AG04449 (cell line): ENCODE data around the gene CDH20.

Experiments used
- CTCF ChIA-PET: fragments of 350-600 bp; formaldehyde crosslinking; extraction: SDS; loops from one replicate; lab custom pipeline; 2021; ENCODE audit warnings: antibody characterized with exemption; lab: Yijun Ruan, JAX
- POLR2A ChIA-PET: fragments of 400-600, 350-600 bp; formaldehyde crosslinking; extraction: SDS; loops from one replicate; lab custom pipeline; 2020; ENCODE audit warnings: antibody characterized with exemption, inconsistent platforms; lab: Yijun Ruan, JAX
- DNase-seq: peaks from one replicate; pipeline ENCODE4 v3.0.0-alpha.2; 2010; ENCODE audit warnings: low read depth, low spot score
- H3K4me3 ChIP-seq: 2 replicates; pipeline ENCODE4 v1.5.1; 2011; ENCODE audit warnings: low read depth, mild to moderate bottlenecking, control low read depth, low read length
- TF ChIP-seq, protein P1 (sequence below): IDR thresholded peaks from one replicate; pipeline ENCODE4 v1.5.1; 2011; ENCODE audit warnings: mild to moderate bottlenecking, moderate library complexity, low read length, control low read depth, inconsistent platforms; ENCODE audit not compliant: insufficient read depth; ENCODE audit errors: missing control alignments

Gene CDH20

DNA sequence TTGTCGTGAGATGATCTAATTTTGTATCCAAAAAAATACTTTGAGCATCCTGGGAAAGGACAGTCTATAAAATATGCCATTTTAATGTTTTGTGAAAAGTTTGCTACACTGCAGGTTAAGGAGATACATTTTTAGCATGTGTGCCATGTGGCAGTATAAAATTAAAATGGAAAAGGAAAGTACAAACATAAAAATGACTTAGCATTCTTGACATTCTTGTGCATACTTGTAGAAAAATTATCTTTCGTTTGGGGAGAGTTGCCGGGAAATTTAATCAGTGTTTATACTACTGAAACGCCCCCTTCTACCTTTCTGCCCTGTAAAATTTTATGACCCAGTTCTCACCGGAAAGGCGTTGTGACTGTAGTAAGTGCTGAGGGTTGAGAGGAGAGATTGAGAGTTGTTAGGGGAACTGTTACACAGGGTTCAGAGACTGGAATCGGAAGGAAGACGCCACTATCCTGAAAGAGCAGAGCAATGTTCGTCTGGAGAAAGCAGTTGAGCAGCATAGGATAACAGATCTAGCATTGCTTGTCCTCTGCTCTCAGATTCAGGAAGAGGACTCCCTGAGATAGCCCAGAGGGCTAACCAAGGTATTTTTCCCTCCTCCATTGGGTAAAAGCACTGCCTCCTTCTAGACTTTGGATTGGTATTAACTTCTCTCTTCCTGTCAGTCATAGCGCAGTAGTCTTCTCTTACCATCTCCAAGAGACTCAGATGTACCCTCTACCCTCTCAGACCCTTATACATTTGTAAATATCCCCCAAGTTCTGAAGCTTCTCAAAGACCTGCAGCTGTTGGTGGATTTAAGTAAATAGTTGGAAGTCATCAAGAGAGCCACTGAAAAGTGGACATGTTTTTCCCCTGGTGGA is 2.7 kb downstream of the CDH20 start:
- TF ChIP-seq, protein P1, sequence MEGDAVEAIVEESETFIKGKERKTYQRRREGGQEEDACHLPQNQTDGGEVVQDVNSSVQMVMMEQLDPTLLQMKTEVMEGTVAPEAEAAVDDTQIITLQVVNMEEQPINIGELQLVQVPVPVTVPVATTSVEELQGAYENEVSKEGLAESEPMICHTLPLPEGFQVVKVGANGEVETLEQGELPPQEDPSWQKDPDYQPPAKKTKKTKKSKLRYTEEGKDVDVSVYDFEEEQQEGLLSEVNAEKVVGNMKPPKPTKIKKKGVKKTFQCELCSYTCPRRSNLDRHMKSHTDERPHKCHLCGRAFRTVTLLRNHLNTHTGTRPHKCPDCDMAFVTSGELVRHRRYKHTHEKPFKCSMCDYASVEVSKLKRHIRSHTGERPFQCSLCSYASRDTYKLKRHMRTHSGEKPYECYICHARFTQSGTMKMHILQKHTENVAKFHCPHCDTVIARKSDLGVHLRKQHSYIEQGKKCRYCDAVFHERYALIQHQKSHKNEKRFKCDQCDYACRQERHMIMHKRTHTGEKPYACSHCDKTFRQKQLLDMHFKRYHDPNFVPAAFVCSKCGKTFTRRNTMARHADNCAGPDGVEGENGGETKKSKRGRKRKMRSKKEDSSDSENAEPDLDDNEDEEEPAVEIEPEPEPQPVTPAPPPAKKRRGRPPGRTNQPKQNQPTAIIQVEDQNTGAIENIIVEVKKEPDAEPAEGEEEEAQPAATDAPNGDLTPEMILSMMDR, result no peak
- no peak for DNase-seq
- no peak overlapping the region for H3K4me3 ChIP-seq

DNA sequence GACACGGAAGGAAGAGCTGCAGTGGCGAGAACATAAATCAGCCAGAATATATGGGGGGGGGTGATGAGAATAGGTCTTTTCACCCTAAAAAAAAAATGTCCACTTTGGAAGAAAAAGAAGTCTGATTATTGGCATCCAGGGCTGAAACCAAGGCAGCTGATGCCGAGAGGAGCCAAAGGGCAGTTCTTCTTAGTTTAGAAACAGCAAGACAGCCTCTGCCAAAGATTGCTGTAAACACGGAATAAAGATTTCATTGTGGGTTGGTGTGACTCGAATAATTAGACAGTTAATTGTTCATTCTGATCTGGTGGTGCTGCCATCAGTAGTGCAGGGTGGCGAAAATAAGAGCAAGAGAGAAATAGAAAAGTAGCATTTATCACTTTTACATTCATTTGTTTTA is 3.5 kb downstream of the CDH20 start:
- TF ChIP-seq, protein P1, result no peak
- ChIA-PET CTCF (interaction anchor here (0.9 kb wide), 1 partner anchor 14 kb away, joined by 3 read pairs; no protein-coding TSS in a partner anchor), POLR2A (no interaction called here)
- no peak for DNase-seq
- no peak overlapping the region for H3K4me3 ChIP-seq

More for the DNA sequence above, 2.7 kb downstream of the CDH20 start:
- ChIA-PET POLR2A (no interaction called here), CTCF (interaction anchor here (0.9 to 4.8 kb wide), 3 partner anchors 13 to 166 kb away, joined by 3 to 17 read pairs (median 15); no protein-coding TSS in a partner anchor)

DNA sequence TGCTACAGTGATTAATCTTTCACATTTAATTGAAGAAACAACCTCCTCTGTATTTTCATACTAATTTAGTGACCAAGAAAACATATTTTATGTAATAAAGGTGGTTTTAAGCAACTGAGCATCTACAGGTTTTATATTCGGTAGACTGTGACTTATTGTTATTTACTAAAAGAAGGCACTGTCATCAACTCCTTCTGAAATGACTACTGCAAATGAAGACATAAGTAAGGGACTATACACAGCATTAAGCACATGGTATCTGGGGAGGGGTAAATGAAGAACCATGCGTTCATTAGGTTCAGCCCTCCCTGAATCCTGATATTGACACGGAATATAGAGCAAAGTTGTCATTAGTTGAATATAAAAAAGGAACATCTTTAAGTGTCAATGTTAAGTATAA is 4.3 kb downstream of the CDH20 start:
- POLR2A ChIA-PET, result no interaction called here
- CTCF ChIA-PET, result interaction anchor here (1.4 kb wide), 1 partner anchor 15 kb away, joined by 8 read pairs; no protein-coding TSS in a partner anchor

DNA sequence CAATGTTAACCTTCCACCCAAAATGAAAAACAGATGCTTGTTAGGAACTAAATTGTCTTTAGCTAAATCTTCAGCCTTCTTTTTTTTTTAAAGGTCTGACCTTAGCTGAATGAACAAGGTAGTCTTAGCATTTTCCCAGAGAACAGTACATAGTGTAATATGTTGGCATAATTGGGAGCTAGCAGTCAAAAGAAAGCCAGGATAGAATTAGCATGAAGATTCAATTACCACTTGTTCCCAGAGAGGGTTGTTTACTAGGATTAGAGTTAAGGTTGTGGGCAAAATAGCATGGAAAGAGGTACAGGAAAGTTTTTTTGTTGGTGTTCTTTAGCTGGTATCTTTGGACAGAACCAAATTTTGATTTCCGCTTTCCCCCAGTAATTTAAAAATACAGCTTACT is 6.9 kb downstream of the CDH20 start:
- TF ChIP-seq, protein P1, result no peak
- ChIA-PET POLR2A (no interaction called here), CTCF (interaction anchor here (0.7 to 1.3 kb wide), 2 partner anchors 18 to 162 kb away, joined by 3 to 4 read pairs; no protein-coding TSS in a partner anchor)
- no peak overlapping the region for H3K4me3 ChIP-seq
- DNase-seq, result no peak

More for the DNA sequence above, 4.3 kb downstream of the CDH20 start:
- no peak for DNase-seq
- no peak overlapping the region for H3K4me3 ChIP-seq
- TF ChIP-seq, protein P1, result no peak

DNA sequence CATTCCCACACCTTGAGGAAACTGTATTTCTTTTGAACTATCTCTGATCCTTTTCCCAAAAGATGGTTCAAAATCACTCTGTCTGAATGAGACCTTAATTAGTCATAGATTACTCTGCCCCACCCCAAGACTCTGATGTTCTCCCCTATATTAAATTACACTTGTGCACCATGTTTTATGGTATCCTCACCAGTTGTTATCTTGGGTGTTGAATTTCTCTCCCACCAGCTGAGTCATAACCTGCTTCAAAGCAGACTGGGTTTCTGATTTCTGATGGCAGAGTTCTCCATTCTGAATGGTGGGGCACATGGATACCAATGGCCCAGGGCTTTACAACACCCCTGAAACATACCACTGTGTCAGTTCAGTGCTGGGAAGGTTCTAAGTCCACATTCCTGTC is 15.0 kb downstream of the CDH20 start:
- ChIA-PET CTCF (no interaction called here), POLR2A (no interaction called here)
- no peak overlapping the region for H3K4me3 ChIP-seq
- DNase-seq, result no peak
- TF ChIP-seq, protein P1, result no peak

DNA sequence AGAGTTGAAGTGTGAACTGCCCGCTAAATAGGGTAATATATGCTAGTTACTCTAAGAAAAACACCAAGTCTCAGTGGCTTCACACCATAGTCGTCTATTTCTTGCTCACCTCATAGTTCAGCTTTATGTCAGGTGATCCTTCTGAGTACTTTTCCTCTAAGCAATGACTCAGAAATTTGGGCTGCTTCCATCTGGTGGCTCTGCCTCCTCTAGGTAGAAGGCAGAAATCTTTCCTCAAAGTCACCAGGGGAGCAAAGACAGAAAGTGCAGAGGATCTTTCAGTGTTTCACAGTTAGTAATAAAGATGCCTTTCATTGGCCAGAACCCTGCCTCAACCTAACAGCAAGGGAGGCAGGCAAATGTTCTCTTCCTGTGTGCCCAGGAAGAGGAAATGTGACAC is 17.3 kb downstream of the CDH20 start:
- CTCF ChIA-PET, result no interaction called here
- POLR2A ChIA-PET, result no interaction called here
- TF ChIP-seq, protein P1, result no peak
- DNase-seq, result no peak
- H3K4me3 ChIP-seq, result no peak overlapping the region
